GM23338 (cell line): Measurements from ENCODE around the gene RBM11. TPM values are rescaled to one million over a fixed set of nuclear protein-coding genes. Genes with fewer than 3 reads are reported as not detected.

Source experiments
- ATAC-seq: fragments of 200-7000 bp; cut with Tn5 transposase; 3 replicates; pipeline ENCODE4 v1.9.1; 2020
- DNase-seq: peaks from one replicate; pipeline ENCODE4 v3.0.0-alpha.2; 2015; ENCODE audit warnings: low spot score
- H2AFZ ChIP-seq: fragments of 200-600 bp; sonication (generic); 2 replicates; pipeline ENCODE4 v1.8.0; 2016; ENCODE audit warnings: antibody characterized with exemption, mild to moderate bottlenecking, moderate library complexity
- H3F3A ChIP-seq: fragments of 200-600 bp; sonication (generic); replicated peaks from 2 replicates; pipeline ENCODE4 v1.8.0; 2017; ENCODE audit warnings: antibody characterized with exemption, mixed run types, low read depth
- H3K27ac ChIP-seq: fragments of 200-600 bp; sonication (generic); 2 replicates; pipeline ENCODE4 v1.6.1; 2016; ENCODE audit warnings: low read depth
- H3K27me3 ChIP-seq: fragments of 200-600 bp; sonication (generic); 2 replicates; pipeline ENCODE4 v1.8.0; 2016; ENCODE audit warnings: mild to moderate bottlenecking, mixed run types, moderate library complexity; ENCODE audit not compliant: insufficient read depth
- H3K36me3 ChIP-seq: fragments of 200-600 bp; sonication (generic); 2 replicates; pipeline ENCODE4 v1.8.0; 2016; ENCODE audit warnings: mild to moderate bottlenecking; ENCODE audit not compliant: insufficient read depth
- H3K4me1 ChIP-seq: fragments of 200-600 bp; sonication (generic); 2 replicates; pipeline ENCODE4 v1.8.0; 2016; ENCODE audit warnings: mild to moderate bottlenecking, moderate library complexity; ENCODE audit not compliant: insufficient read depth
- H3K4me2 ChIP-seq: fragments of 200-600 bp; sonication (generic); 2 replicates; pipeline ENCODE4 v1.7.1; 2017; ENCODE audit warnings: mixed run types
- H3K4me3 ChIP-seq: fragments of 200-600 bp; sonication (generic); 2 replicates; pipeline ENCODE4 v1.6.1; 2016; ENCODE audit warnings: mixed run types
- H3K79me2 ChIP-seq: fragments of 200-600 bp; sonication (generic); replicated peaks from 2 replicates; pipeline ENCODE4 v1.8.0; 2017; ENCODE audit warnings: mild to moderate bottlenecking; ENCODE audit not compliant: insufficient read depth
- H3K9me2 ChIP-seq: fragments of 200-600 bp; sonication (generic); 2 replicates; pipeline ENCODE4 v1.8.0; 2017; ENCODE audit not compliant: insufficient read depth
- H4K20me1 ChIP-seq: fragments of 200-600 bp; sonication (generic); replicated peaks from 2 replicates; pipeline ENCODE4 v1.8.0; 2017; ENCODE audit warnings: mild to moderate bottlenecking; ENCODE audit not compliant: insufficient read depth
- H3K27ac Mint-ChIP-seq: 2 replicates; pipeline ENCODE4 v1.8.0; 2020; ENCODE audit warnings: inconsistent platforms, mild to moderate bottlenecking, moderate library complexity, mixed read lengths
- H3K27me3 Mint-ChIP-seq: 3 replicates; pipeline ENCODE4 v1.8.0; 2022; ENCODE audit warnings: low read depth, mild to moderate bottlenecking, moderate library complexity, mixed read lengths, inconsistent platforms; ENCODE audit not compliant: insufficient read depth, poor library complexity
- H3K36me3 Mint-ChIP-seq: 3 replicates; pipeline ENCODE4 v1.8.0; 2021; ENCODE audit warnings: low read depth, mild to moderate bottlenecking, inconsistent platforms, moderate library complexity, mixed read lengths
- H3K4me1 Mint-ChIP-seq: 3 replicates; pipeline ENCODE4 v1.8.0; 2020; ENCODE audit warnings: mild to moderate bottlenecking, inconsistent platforms, mixed read lengths
- H3K4me3 Mint-ChIP-seq: 3 replicates; pipeline ENCODE4 v1.8.0; 2021; ENCODE audit warnings: moderate library complexity, mild to moderate bottlenecking, inconsistent platforms, mixed read lengths
- H3K9me3 Mint-ChIP-seq: 3 replicates; pipeline ENCODE4 v1.8.0; 2020; ENCODE audit warnings: moderate library complexity, mild to moderate bottlenecking, inconsistent platforms, mixed read lengths
- EZH2 ChIP-seq: fragments of 200-600 bp; sonication (generic); IDR thresholded peaks from one replicate; pipeline ENCODE4 v1.8.0; 2017; ENCODE audit warnings: antibody characterized with exemption, mild to moderate bottlenecking, low read depth; ENCODE audit not compliant: unreplicated experiment
- JUNB ChIP-seq: IDR thresholded peaks from one replicate; pipeline ENCODE4 v1.6.1; 2016; ENCODE audit warnings: antibody characterized with exemption; ENCODE audit not compliant: unreplicated experiment
- STAT1 ChIP-seq: IDR thresholded peaks from one replicate; pipeline ENCODE4 v1.6.1; 2016; ENCODE audit warnings: antibody characterized with exemption; ENCODE audit not compliant: unreplicated experiment
- ZNF462 ChIP-seq: fragments of 250-450 bp; sonication (Bioruptor Pico); IDR thresholded peaks from 2 replicates; pipeline ENCODE4 v1.5.0; 2020; ENCODE audit warnings: mild to moderate bottlenecking, moderate library complexity
- polyA plus RNA-seq: library from polyadenylated mRNA; unstranded; fragments of >200 nt; fragmentation: Nextera tagmentation; extraction: Ambion mirVana; gene quantifications from 2 replicates; pipeline ENCODE4 v1.2.1, GENCODE V29; 2016
- total RNA-seq: library from RNA; depleted of rRNA; stranded (reverse); fragments of >200 nt; shearing (Covaris generic); gene quantifications from 2 replicates; pipeline ENCODE4 v1.2.3, GENCODE V29; 2014

RBM11 gene
- total and polyA plus RNA-seq, 2 experiments from 2014 or later: 6.3 to 8.3 TPM

GRCh38 chr21:14271641-14272040, 55.7 kb downstream of the RBM11 start (continued):
- TF ChIP-seq ZNF462 (CRISPR knock-in tag): no peak

GRCh38 chr21:14273736-14274538, 58.0 kb downstream of the RBM11 start:
- Mint-ChIP-seq H3K4me1 (peaks cover 8% of the 10 kb centered on the region; the same call in 2 of the 3 replicates), H3K4me3 (peak overlapping the region; percentile 64; the same call in 2 of the 3 replicates), H3K9me3 (no peaks in the 10 kb centered on the region), H3K27me3 (peaks cover 10% of the 10 kb centered on the region), H3K27ac (no peak overlapping the region), H3K36me3 (no peaks in the 10 kb centered on the region)
- Histone ChIP-seq H3K27me3 (peaks cover 29% of the 10 kb centered on the region), H3K4me1 (peaks cover 14% of the 10 kb centered on the region; the same call in 1 of the 2 replicates), H2AFZ (peak overlapping the region; percentile 97), H3K4me2 (peak overlapping the region; percentile 87), H4K20me1 (no peaks in the 10 kb centered on the region), H3K4me3 (peak overlapping the region; percentile 60), H3K9me2 (no peaks in the 10 kb centered on the region), H3K79me2 (no peaks in the 10 kb centered on the region), H3F3A (no peaks in the 10 kb centered on the region), H3K27ac (no peak overlapping the region), H3K36me3 (no peaks in the 10 kb centered on the region)
- DNase-seq: peak; percentile 72
- TF ChIP-seq EZH2 (no peak), STAT1 (no peak), JUNB (no peak), ZNF462 (CRISPR knock-in tag) (no peak)
- ATAC-seq: peak; percentile 93
